HG02973 (cell line): Measurements from ENCODE around the gene TREM1.
"Not testable (repeated sequence)": the region's sequence is repeated elsewhere in the genome, so short reads cannot be mapped to it uniquely, and the experiment has no call there.

Experiments used
- ATAC-seq: cut with Tn5 transposase; IDR thresholded peaks from one replicate; pipeline ENCODE4 v1.9.1; 2021; ENCODE audit warnings: moderate library complexity; ENCODE audit not compliant: unreplicated experiment

Gene TREM1

GRCh38 chr6:41262401-41262800 lies 24.1 kb downstream of the TREM1 start:
- ATAC-seq: no peak

- ATAC-seq: no peak
These were observed 28.3 kb downstream of the TREM1 start for GRCh38 chr6:41258196-41258493.

- no peak for ATAC-seq
These were observed 28.9 kb downstream of the TREM1 start for GRCh38 chr6:41257369-41258195.

- ATAC-seq: peak; percentile 83
These were observed 30.1 kb downstream of the TREM1 start for GRCh38 chr6:41256383-41256782.

- no peak for ATAC-seq
These were observed 30.7 kb downstream of the TREM1 start for GRCh38 chr6:41255638-41256246.

- no peak for ATAC-seq
These were observed 31.4 kb downstream of the TREM1 start for GRCh38 chr6:41255110-41255509.

- no peak for ATAC-seq
These were observed 33.9 kb downstream of the TREM1 start for GRCh38 chr6:41252401-41253169.

- ATAC-seq: no peak
These were observed 38.4 kb downstream of the TREM1 start for GRCh38 chr6:41247882-41248705.

- no peak for ATAC-seq
These were observed 39.1 kb downstream of the TREM1 start for GRCh38 chr6:41247288-41247865.

- not testable (repeated sequence) for ATAC-seq
These were observed 40.0 kb downstream of the TREM1 start for GRCh38 chr6:41246529-41246928.

GRCh38 chr6:41239467-41240159 lies 46.9 kb downstream of the TREM1 start:
- ATAC-seq: no peak

- ATAC-seq: no peak
These were observed 49.4 kb downstream of the TREM1 start for GRCh38 chr6:41237128-41237527.

- ATAC-seq: no peak
These were observed 50.2 kb downstream of the TREM1 start for GRCh38 chr6:41236276-41236675.

GRCh38 chr6:41232667-41233066 lies 53.8 kb downstream of the TREM1 start:
- ATAC-seq: no peak

GRCh38 chr6:41231246-41231645 lies 55.2 kb downstream of the TREM1 start:
- ATAC-seq: no peak

- ATAC-seq: no peak
These were observed 56.8 kb downstream of the TREM1 start for GRCh38 chr6:41229721-41230120.

GRCh38 chr6:41228616-41229015 lies 57.9 kb downstream of the TREM1 start:
- no peak for ATAC-seq

- no peak for ATAC-seq
These were observed 58.4 kb downstream of the TREM1 start, which contains the start of gene TREML4 for GRCh38 chr6:41228096-41228495. Gene TREML4, plus strand, starts transcription at chr6:41228349. Its CDS starts 79 bp downstream, at chr6:41228428.

GRCh38 chr6:41226752-41227151 lies 59.7 kb downstream of the TREM1 start:
- no peak for ATAC-seq

GRCh38 chr6:41224800-41225199 lies 61.7 kb downstream of the TREM1 start:
- ATAC-seq: no peak
